Fibroblast of upper back skin (primary cell): Measurements from ENCODE around the gene NEDD9.

Source experiments
- DNase-seq: peaks from one replicate; pipeline ENCODE4 v3.0.0-alpha.2; 2013

Gene NEDD9

DNA sequence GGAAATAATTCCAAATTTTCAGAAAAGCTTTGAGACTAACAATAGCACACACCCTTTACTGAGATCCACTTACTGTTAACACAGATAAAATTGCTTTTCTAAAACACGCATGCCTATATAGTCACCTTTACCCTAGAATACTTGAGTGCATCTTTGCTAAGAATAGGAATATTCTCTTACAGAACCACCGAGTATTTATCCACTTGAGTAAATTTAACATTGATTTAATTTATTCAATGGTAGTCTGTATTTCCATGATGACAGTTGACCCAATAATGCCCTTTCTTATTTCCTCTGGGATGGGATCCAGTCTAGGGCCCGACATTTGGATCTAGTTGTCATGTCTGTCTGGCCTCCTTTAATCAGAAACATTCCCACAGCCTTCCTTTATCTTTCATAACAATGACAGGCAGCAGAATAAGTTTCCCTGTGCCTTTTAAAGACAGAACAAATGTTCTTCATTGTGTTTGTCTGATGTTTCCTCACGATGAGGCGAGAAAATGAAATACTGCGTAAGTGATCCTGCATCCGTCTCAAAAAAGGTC is 64.3 kb downstream of the NEDD9 start:
- DNase-seq, result peak; percentile 11

DNA sequence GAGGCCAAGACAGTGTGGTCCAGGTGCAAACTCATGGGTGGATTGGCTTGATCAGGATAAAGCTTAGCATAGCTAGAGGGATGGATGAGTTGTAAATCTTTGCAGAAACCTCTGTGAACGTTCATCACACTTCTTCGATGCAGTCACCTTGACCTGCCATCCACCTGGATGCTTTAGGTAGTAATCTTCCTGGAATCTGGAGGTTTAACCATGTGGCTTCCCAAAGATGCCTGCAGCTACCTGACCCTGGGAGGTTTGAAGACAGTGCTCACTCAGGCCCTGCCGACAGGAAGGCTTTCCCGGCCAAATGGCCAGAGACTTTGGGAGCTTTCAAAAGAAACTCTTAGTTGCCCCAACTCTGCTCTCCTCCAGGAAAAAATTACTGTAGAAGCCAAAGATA is 65.5 kb downstream of the NEDD9 start:
- no peak for DNase-seq

GRCh38 chr6:11164717-11165646 is 67.5 kb downstream of the NEDD9 start:
- no peak for DNase-seq

DNA sequence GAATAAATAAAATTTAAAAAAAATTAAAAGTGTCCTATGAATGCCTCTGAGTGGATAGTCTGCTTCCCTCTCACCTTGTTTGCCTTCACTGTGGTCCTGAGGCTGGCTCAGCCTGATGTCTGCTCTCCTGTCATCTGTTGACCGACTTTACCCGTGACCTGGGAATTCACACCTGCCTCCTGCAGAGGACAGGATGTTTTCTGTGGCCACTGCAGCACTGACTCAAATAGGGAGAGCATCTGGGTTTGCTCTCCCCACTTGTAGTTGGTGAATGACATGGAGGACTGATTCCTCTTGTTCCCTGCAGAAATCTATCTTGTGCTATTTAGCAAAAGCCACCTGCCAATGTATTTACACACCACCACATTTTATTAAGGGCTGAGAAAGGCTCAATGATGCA is 68.5 kb downstream of the NEDD9 start:
- DNase-seq, result no peak

DNA sequence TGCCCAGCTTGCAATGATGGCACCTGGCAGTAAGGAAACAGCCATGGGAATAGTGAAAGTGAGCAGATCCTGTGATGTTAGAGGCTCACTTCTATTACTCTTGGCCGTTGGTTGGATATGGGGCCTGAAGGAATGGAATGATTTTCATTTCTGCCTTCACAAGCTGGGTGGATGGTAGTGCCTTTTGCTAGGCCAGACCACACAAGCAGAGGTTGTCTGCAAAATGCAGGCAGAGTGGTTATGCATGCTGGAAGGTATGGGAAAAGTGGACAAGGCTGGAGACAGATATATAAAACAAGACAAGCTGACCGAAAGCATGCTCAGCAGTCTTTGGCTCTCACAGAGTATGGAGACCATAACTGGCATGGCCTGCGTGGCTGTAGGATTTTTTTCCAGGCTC is 70.2 kb downstream of the NEDD9 start:
- DNase-seq, result no peak

DNA sequence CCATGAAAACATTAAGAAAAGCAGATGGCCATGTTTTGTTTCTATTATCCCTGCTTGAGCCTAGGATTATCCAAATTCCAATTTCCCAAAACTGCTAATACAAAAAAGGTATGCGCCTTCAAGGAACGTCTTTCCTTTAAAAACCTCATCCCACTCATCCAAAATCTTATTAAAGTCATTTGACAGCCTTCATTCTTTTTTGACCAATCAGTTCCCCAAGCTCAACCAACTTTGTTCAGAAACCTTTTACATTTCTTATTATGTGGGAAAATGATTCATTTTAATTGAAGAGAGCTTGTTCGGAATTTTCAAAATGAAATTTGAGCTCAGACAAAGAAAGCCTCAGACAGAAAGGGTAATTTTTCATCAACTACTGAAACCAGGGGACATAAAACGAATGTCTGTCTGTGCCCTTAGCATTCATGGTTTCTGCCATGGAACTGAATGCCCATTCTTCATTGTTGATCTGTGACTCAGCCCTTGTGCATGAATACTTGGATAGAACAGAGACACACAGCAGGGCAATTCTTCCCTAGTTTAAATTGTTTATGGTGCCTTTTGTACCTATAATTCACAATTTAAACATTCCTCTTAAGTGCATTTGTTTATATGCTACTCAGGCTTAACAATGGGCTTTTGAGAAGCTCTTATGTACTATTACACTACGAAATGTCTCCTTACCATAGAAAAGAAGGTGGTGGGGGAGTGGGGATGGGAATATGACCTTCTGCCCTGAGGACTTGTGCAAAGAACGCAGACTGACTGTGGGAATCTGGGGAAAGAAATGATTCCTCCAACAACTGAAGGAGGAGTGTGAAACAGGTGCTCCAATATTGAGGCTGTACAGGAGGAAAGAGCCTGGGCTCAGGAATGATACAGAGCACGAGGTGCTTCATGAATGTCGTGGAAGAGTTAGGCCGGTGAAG is 71.2 kb downstream of the NEDD9 start:
- DNase-seq, result peak; percentile 58

DNA sequence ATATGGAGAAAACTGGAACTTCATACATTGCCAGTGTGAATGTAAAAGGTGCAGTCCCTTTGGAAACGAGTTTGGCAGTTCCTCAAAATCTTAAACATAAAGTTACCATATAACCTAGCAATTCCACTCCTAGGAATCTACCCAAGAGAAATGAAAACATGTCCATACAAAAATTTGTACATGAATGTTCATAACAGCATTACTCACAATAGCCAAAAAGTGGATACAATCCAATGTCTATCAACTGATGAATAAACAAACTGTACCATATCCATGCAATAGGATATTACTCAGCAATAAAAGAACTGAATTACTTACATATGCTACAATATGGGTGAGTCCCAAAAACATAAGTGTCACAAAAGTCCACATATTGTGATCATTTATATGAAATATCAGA is 72.3 kb downstream of the NEDD9 start:
- peak; percentile 25 for DNase-seq

- DNase-seq, result no peak
These were observed 76.9 kb downstream of the NEDD9 start for GRCh38 chr6:11155589-11155988.

DNA sequence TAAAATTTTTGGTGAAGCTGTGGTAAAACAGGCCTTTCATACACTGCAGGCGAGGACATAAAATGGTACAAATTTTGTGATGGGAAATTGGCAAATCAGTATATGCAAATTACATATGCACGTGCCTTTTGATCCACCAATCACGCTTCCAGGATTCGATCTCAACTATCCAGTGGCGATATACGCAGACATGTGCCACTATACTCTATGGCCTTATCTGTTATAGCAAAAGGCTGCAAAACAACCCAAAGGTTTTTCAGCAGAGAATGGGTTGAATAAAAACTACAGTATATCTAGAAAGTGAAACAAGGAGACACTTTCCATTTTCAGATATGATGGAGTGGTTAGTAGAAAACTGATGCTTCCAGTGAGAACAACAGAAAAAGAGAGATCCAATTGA is 79.0 kb downstream of the NEDD9 start:
- no peak for DNase-seq

GRCh38 chr6:11152581-11152980 is 79.9 kb downstream of the NEDD9 start:
- no peak for DNase-seq

GRCh38 chr6:11151488-11151887 is 81.0 kb downstream of the NEDD9 start:
- no peak for DNase-seq

GRCh38 chr6:11149551-11149950 is 82.9 kb downstream of the NEDD9 start:
- no peak for DNase-seq

DNA sequence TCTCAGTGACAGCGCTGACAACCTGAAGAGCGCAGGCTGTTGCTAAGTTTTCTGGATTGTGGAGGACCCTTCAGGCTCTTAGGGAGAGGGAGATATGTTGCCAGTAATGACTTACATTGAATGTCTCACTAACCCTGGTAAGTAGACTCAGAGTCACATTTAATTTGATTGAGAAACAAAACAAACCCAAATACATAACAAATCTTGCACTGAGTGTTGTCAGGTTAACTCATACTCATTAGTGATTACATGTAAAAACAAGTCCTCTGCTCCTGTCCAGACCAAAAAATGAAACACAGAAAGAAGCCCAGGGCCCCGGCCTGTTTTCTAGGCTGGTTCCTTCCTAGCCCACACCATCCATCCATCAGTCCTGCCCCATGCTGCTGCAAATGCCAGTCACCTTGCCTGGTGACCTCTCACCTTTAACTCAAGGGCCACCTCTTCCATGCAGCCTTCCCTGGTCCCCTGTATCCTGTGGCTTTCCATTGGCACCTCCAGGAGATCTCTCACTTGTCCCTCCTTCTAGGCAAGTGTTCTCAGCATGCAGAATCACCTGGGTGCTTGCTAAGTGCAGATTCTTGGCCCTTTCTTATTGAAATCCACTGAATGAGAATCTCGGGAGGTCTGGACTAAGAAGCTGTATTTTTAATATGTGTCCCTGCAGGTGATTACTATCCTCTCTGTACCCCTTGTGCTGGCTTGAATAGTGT is 86.2 kb downstream of the NEDD9 start:
- no peak for DNase-seq

DNA sequence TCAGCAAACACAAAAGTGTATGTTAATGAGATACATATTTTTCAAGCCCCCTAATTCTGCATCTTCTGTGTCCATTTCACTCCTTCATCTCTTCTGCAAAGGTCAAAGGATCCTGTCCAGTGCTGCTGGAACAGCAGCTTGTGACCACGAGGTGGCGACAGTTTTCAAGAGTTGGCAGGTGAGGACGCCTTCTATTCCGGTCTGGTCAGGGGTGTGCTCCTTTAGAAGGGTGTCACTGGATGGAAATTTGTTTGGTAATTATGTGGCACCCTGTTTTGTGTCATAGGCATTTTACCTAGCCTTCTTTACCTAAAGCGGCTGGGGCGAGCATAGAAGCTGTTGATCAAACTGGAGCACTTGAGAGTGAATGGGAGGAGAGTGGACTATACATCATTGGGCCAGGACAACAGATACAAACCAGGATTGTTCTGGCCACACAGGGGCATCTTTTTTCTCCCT is 88.0 kb downstream of the NEDD9 start:
- DNase-seq, result peak; percentile 72

DNA sequence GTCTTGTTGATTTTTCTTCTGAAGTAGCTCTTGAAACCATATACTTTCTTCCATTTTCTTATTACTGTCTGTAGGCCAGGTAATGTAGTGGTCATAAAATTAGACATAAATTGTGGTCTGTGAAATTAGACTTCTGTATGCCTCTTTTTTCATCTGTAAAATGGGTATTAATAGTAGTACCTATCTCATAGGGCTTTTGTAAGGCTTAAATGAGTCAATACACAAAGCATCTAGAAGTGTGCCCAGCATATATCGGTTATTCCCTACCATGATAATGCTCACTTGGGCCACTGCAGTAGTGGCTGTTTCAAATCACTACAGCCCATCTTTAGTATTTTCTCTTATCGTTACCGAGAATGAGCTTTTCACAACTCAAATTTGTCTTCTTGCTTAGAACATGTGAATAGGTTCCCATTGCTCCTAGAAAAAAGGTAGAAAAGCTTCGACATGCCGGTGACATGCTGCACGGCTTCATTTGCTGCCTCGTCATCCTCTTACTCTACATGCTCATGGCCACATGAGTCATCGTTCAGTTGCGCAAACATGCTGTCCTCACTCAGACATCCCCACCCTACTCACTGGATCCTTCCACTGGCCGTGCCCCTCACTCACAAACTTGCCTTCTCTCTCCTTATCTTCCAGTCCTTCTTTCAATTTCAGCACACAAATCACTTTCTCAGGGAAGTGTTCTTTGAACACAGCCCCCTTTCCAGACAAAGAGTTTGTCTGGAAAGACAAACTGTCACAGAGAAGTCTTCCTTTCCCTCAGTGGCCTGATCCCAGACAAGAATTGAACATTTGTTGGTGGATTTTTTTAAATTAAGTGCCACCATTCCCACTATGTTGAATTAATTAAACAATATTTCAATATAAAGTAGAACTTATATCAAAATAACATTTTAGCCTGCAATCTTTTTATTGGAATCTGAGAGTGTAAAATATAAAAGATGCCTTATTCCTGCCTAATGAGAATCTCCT is 88.8 kb downstream of the NEDD9 start:
- peak; percentile 77 for DNase-seq

- DNase-seq, result no peak
These were observed 90.0 kb downstream of the NEDD9 start for GRCh38 chr6:11142296-11143027.

- DNase-seq, result no peak
These were observed 91.2 kb downstream of the NEDD9 start for GRCh38 chr6:11141295-11141694.

DNA sequence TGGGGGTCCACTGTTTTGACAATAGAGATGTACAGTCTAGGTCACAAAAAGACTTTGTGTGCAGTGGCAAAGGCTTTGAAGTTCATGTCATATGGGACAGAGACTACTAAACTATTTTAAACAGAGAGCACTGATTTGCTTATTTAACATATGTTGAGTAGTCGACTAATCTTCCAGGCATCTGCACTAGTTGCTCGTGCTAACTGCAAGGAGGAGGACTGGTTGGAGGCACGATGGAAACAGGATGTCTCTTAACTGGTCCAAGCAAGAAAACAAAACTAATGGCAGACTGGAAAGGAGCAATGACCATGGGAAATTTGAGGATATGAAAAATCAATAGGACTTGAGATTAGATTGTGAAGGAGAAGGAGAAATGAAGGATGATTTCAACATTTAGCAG is 92.4 kb downstream of the NEDD9 start:
- DNase-seq, result peak; percentile 68

GRCh38 chr6:11139051-11139960 is 93.2 kb downstream of the NEDD9 start:
- peak; percentile 54 for DNase-seq

DNA sequence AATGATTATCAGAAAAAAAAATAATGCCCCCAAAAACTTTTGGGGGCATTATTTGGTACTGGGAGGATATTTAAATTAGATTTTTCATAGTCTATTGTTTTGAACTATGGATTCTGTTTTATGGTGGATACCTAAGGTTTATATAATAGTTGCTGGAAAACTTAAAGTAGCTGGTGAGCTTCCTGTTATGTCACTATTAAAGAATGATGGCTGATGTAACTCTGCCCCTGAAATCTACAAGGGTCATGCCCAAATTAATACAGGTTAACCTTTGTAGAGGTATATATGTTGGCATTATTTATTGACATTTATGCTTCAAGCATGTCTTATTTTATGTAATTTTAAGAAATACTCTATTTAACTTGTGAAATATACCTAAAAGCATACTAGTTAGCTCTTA is 95.7 kb downstream of the NEDD9 start:
- no peak for DNase-seq
